Middle frontal gyrus (tissue), 1 donor: ENCODE measurements around the gene UBE4B.
"Not testable (repeated sequence)": the region's sequence is repeated elsewhere in the genome, so short reads cannot be mapped to it uniquely, and the experiment has no call there.

Experiments
- DNase-seq: peaks from one replicate; pipeline ENCODE4 v3.0.0-alpha.2; 2015; ENCODE audit warnings: low spot score; ENCODE audit errors: extremely low spot score

UBE4B gene

DNA sequence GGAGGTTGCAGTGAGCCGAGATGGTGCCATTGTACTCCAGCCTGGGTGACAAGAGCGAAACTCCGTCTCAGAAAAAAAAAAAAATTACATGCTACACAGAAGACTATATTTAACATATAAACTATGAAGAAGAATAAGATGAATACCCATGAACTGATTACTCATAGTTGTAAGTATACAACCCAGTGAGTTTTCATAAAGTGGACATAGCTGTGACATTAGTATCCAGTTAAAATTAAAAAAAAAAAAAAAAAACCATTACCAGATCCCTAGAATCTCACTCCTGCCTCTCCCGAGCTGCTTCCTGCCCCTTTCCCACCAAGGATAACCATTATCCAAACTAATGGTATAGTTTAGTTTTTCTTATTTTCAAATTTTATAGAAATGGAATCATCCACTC, 37.4 kb downstream of the UBE4B start:
- DNase-seq: no peak

DNA sequence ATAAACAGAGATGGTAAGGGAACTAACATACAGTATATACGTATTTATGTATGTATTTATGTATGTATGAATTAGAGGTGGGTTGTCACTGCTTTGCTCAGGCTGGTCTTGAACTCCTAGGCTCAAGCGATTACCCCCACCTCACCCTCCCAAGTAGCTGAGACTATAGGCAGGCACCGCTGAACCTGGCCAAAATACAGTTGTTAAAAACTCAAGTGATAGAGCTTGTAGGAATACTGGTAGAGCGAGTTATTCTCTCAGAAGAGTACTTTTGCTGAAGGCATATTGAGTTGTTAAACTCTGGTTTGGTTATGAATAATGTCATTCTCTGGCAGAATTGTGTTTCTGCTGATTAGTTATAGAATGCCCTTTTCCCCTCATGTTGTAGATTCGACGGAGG, 38.9 kb downstream of the UBE4B start:
- no peak for DNase-seq

DNA sequence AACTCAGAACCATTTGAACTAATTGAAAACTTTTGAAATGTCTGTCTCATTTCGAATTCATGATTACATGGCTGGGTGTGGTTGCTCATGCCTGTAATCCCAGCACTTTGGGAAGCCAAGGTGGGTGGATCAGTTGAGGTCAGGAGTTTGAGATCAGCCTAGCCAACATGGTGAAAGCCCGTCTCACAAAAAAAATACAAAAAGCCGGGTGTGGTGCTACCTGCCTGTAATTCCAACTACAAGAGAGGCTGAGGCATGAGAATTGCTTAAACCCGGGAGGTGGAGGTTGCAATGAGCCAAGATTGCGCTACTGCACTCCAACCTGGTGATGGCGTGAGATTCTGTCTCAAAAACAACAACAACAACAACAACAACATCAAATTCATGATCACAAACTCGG, 40.6 kb downstream of the UBE4B start:
- DNase-seq: not testable (repeated sequence)

DNA sequence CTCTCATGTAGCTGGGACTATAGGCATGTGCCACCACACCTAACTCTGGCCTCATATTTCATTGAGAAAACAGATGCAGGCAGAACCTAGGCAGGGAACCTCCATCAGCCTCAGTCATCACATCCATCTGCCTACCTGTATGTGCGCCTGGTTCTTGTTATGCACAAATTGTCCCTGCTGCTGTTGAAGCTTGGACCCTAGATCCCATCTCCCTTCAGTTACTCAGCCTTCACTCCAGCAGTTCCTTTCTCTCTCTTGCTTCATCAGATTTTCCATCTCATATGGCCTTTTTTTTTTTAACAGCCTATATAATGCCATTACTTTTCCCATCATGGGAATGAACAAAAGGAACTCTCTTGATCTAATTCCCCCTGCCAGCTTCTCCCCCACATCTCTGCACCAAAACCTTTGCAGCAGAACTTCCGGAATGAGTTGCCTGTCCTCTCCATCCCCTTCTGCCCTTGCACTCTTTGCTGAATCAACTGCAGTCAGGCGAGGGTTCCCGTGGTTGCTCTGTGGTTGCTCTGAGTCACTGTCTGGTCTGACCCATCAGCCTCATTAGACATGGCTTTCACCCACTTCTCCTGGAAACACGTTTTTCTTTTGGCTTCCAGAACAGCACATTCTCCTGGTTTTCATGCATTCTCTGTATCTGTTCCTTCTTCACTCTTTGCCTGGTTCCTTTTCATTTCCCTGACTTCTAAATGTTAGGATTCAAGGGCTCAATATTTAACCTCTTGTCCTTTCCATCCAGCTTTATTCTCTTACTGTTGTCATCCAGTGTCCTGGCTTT, 41.5 kb downstream of the UBE4B start:
- DNase-seq: no peak

DNA sequence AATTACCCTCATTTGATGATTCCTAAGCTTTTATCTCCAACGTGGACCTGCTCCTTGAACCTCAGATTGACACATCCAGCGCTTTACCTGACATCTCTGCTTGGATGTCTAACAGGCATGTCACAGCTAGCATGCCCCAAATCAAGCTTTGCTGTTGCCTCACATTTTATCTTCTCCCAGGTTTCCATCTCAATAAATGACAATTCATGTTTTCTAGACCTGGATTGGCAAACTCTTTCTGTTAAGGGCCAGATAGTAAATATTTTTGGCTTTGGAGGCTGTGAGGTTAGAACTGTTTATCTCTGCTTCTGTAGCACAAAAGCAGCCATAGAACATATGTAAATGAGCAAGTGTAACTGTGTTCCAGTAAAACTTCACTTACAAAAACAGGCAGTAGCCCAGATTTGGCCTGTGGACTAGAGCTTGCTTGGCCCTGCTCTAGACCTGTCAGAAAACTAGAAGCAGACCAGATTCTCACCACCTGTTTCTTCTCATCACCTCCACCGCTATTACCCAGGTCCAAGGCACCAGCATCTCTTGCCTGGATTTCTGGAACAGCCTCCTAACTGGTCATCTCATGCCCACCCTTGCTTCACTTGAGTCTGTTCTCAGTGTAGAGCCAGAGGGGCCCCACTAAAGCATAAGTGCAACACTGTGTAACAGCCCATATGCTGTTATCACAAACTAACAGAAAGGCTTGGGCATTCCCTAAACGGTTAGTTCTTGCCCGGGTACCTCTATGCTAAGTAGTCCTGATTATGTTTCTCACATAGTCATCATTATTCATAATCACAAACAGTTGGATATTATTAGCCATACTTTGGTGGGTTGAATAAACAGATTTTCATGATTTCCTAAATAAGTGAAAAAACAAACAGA, 42.3 kb downstream of the UBE4B start:
- DNase-seq: no peak

DNA sequence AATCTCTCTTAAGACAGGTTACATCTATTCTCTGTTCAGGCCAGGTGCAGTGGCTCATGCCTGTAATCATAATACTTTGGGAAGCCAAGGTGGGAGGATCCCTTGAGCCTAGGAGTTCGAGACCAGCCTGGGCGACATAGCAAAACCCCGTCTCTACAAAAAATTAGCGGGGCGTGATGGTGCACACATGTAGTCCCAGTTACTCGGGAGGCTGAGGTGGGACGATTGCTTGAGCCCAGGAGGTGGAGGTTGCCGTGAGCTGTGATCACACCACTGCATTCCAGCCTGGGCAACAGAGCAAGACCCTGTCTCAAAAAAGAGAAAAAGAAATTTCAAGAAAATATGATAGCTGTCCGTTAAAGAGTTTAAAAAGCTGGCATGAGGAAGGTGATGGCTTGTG, 43.0 kb downstream of the UBE4B start:
- no peak for DNase-seq

DNA sequence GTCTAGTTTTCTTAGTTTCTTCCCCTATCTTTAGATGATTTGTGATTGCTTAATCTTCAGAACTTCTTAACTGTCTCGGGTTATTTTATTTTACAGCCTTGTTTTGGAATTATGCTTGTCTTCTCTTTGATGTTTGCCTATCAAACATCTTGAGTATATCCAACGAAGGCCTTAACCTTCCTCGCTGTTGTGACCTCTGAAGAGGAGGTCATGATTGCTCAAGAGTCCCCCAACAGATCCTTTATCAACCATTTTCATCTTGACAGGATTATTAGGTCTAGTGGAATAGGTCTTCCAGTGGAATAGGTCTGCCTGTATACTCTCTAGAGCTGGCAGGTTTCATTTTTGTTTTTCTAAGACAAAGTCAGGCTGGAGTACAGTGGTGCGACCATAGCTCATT, 45.7 kb downstream of the UBE4B start:
- no peak for DNase-seq

DNA sequence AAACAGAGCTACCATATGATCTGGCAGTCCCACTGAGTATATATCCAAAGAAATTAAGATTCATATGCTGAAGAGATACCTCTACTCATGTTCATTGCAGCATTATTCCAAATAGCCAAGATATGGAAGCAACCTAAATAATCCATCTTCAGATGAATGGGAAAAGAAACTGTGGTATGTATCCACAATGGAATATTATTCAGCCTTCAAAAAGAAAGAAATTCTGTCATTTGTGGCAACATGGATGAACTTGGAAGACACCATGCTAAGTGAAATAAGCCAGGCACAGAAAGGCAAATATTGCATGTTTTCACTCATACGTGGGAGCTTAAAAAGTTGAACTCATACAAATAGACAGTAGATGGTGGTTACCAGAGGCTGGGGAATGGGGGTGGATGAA, 47.8 kb downstream of the UBE4B start:
- DNase-seq: no peak

DNA sequence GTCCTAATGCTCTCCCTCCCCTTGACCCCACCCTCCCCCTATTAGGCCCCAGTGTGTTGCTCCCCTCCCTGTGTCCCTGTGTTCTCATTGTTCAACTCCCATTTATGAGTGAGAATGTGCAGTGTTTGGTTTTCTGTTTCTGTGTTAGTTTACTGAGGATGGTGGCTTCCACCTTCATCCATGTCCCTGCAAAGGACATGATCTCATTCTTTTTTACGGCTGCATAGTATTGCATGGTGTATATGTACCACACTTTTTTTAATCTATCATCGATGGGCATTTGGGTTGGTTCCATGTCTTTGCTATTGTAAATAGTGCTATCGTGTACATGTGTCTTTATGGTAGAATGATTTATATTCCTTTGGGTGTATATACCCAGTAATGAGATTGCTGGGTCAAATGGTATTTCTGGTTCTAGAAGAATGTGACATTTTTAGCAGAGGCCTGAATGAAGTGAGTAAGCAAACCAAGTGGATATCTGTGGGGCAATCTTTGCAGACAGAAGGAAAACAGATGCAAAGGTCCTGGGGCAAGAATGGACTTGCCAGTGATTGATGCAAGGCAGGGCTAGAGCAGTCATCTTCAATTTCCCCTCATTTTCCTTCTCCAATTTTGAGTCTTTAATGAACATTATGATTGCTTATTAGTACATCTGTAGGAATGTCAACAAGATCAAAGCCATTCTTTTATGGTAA, 50.2 kb downstream of the UBE4B start:
- no peak for DNase-seq

DNA sequence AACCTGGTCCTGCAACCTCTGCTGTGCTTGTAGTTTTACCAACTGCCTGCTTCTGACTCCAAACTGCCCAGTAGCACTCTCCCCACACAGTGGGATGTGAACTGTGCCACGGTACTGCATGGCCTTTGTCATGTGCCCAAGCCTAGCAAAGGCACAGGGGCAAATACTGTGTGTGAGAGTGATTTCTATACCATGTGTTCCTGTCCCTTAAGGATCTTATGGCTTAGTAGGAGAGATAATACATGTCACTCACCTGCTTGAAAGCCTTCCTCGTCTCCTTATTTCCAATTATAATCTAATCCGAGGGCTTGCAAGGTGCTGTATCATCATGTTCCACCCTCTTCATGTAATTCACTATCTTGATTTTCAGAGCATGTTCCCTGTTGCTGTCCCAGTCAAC, 51.3 kb downstream of the UBE4B start:
- no peak for DNase-seq

DNA sequence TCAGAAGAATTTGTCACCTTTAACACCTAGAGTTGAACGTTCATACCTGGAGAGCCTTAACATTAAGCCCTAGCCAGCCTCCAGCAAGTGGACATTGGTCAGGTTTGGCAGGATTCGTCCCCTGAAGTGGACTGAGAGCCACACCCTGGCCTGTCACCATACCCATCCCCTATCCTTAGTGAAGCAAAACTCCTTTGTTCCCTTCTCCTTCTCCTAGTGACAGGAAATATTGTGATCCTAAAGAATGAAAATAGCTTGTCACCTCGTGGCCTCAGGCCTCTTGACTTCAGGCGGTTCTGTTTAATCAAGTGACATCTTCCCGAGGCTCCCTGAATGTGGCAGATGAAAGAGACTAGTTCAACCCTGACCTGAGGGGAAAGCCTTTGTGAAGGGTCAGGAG, 52.3 kb downstream of the UBE4B start:
- no peak for DNase-seq

DNA sequence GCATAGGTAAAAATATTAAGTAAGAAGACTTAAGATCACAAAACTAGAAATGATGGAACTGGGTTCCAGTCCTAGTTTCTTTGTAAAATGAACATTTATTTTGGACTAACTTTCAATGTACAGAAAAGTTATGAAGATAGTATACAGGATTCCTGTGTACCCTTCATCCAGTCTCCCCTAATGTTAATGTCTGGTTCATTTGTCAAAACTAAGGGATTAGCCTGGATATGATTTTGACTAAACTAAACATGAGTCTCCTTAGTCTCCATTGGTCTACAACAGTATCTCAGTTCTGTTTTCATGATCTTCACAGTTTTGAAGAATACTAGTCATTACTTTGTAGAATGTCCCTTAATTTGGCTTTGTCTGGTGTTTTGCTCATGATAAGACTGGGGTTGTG, 54.5 kb downstream of the UBE4B start:
- no peak for DNase-seq

DNA sequence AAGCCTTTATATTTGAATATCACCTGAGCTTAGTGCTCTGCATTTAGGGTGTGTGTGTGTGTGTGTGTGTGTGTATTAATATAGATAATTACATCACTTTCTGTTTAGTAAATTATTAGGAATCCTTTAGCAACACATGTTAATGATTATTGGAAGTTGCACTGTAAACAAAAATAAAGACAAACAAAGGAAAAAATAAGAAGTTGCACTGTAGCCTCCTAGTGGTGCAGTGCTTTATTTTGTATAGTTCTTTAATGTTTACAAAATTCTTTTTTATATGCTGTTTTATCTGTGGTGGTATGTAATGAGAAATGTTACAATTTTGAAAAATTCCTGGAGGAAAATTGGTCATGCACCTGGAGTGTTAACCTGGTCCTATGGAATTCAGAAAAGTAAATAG, 69.2 kb downstream of the UBE4B start:
- no peak for DNase-seq

DNA sequence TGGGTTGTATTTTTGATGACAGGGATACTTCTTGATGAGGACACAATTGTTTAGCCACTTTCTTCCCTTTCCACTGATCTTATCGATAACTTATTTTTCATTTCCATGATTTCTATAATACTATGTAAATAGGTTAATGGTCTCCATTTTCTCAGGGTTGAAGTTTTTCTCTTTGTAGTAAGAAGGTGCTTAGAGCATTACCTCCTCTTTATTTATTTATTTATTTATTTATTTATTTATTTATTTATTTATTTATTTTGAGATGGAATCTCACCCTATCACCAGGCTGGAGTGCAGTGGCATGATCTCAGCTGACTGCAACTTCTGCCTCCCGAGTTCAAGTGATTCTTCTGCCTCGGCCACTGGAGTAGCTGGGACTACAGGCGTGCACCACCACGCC, 70.4 kb downstream of the UBE4B start:
- DNase-seq: no peak

DNA sequence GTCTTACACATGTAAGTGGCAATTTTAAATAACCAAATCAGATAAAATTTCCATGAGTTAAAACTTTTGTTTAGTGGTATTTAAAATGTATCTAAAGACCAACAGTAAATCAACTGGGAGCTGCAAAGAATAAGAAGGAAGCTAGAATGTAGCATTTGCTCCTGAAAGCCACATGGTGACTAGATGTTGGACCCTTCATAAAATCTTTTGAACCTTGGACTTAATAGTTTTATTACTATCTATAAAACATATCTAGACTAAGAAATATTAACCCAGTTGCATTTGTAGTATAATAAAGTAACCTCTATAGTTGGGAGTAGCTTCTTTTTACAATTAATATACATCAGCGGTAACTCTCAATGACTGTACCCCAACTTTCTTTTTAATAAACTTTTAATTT, 72.1 kb downstream of the UBE4B start:
- no peak for DNase-seq

DNA sequence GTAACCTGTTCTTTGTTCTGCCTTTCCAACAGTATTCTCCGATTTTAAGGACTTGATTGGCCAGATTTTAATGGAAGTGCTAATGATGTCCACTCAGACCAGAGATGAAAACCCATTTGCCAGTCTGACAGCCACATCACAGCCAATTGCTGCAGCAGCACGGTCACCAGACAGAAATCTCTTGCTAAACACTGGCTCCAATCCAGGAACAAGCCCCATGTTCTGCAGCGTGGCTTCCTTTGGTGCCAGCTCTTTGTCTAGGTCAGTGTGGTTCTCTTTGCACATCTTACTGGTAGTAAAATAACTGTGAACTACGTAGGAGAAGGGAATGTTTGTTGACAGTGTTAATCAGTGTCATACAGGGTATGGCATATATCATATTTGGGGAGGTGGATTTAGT, 72.7 kb downstream of the UBE4B start:
- no peak for DNase-seq

DNA sequence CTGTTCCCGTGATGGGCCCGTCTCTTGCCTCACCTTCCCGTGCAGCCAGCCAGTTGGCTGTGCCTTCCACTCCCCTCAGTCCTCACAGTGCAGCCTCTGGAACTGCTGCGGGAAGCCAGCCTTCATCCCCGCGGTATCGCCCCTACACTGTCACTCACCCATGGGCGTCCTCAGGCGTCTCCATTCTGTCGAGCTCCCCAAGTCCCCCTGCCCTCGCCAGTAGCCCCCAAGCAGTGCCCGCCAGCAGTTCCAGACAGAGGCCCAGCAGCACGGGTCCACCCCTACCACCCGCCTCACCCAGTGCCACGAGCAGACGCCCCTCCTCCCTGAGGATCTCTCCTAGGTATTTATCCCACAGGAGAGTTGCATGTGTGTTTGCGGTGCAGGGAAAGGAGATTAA, 73.5 kb downstream of the UBE4B start:
- no peak for DNase-seq

DNA sequence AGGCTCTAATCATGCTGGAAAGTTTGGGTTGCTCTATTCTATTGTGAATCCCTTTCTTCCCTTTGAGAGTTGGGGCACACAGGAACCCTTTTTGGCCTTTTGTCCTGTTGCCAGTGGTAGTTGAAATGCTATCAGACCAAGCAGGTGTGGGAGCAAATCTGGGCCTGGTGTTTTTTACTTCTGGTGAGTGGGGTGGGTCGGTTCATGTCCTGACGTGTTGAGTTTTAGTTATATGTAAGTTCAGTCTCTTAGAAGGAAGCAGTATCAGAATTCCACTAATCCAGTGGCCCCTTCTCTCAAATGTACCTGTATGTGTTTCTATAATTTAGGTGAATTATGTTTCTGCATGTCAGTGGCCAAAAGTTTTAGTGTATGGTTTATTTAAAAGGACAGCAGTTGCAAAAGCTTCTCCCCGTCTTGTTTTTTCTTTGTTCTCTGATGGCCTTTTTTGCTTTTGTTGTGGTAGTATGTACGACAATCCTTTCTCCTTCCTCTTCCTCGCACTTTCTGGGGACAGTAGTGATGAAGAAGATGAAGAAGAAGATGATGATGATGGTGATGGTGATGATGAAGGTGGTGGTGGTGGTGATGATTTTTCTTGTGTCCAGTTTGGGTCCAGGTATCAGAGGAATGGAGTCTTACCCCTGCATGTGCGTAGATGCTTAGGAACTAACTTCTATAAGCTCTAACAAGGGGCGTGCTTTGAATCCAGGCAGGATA, 74.2 kb downstream of the UBE4B start:
- DNase-seq: no peak

DNA sequence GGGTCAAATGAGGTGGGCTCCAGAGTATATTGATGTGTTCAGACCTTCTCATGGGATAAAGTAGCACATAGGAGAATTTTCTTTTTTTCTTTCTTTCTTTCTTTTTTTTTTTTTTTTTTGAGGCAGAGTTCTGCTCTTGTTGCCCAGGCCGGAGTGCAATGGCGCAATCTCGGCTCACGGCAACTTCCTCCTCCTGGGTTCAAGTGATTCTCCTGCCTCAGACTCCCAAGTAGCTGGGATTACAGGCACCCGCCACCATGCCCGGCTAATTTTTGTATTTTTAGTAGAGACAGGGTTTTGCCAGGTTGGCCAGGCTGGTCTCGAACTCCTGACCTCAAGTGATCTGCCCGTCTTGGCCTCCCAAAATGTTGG, 74.7 kb downstream of the UBE4B start:
- not testable (repeated sequence) for DNase-seq

DNA sequence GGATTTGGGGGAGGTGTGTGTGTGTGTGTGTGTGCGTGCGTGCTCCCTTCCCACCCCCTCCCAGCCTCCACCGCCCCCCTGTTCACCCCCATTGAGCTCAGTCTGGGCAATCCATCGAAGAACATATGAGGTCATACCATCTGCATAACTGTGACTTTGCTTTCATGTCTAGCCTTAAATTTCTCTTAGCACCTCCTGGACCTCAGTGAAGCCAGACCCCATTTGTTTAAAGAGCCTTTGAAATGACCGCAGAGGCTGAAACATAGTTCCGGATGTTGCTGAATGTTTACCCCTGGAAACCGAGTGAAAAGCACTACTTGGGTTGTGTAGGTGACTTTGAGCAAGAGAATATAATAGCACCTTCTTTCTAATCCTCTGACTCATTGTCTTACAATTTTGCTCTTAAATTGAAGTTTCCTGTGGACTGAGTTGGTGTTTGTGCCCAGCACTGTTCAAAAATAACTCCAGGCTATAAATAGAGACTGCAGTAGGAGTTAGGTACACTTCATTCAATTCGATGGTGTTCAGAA, 75.4 kb downstream of the UBE4B start:
- no peak for DNase-seq

DNA sequence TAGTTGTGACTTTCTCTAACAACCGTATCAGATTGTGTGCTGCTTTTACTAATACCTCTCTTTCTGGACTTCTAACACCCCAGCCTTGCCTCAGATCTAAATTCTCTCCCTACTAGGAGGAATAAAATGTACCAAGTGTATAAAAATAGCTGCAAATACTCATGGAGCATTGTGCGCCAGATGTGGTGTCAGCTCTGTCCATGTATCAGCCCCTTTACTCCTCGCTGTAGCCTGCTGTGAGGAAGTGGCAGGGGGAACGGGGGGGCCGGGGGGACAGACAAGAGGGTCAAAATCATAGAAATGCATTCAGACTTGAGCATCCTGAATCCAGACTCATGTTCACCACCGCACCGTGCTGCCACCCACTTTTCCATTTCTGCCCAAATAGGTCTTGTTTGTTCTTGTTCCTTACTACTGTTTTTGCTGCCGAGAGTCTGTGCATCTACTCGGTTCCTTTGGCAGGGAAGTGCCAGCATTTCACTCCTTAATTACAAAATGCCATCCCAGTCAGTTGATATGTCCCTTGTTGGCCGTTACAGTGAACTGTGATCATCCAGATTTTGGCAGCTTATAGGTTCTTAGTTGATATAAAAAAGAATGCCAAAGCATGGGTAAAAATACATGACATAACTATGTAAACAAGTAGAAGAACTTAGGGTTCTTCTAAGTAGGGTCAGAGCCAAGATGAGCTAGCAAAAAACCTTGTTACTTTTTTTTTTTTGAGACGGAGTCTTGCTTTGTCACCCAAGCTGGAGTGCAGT, 76.4 kb downstream of the UBE4B start:
- no peak for DNase-seq
